ENCODE results near the gene MRAS. TPM values are rescaled to one million over a fixed set of nuclear protein-coding genes. Genes with fewer than 3 reads are reported as not detected.

Gene MRAS
- total and polyA plus RNA-seq, 11 donors = 112 to 413 (median 252) TPM

DNA sequence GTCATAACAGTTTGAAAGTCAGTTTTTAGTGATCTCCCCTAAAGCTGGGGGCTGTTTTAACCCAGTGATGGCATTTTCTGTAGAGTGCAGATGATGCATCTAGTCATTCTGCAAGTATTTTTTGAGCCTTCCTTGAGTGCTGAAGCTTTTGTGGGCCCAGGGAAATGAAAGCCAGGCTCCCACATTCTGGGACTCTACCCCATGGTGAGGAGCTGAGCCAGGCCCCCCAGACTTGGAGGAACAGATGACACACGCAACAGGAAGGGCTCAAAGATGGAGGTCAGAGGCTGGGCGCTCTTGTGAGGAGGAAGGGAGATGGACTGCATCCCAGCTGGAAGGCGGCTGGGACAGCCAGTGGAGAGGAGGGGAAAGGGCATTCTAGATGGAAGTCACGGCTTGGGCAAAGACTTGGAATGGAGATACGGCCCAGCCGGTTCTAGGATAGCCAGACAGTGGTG lies 40.8 kb downstream of the MRAS start:
- no peaks in the 10 kb centered on the region for H3K9me3 ChIP-seq
- ATAC-seq (peak in 3 of 4 donors; percentile 2 to 5 (median 4)), DNase-seq (no peak)
- WGBS, 4 donors = 59 to 84% (median 71%) methylated on average over 6 of the region's 6 CpGs
- no peaks in the 10 kb centered on the region for H3K27me3 ChIP-seq
- H3K4me1 ChIP-seq = peaks cover 0 to 71% (median 28%) of the 10 kb centered on the region in 12 donors
- no peak overlapping the region for H3K4me3 ChIP-seq
- peaks cover 0 to 11% (median 0%) of the 10 kb centered on the region in 9 donors for H3K36me3 ChIP-seq
- peak overlapping the region; percentile 18 to 96 (median 80) for H3K27ac ChIP-seq
- intact Hi-C loops (cut with DNase I) = no loop called here
- TF ChIP-seq POLR2A (IDR thresholded peaks at IDR 0.05) = no peak

DNA sequence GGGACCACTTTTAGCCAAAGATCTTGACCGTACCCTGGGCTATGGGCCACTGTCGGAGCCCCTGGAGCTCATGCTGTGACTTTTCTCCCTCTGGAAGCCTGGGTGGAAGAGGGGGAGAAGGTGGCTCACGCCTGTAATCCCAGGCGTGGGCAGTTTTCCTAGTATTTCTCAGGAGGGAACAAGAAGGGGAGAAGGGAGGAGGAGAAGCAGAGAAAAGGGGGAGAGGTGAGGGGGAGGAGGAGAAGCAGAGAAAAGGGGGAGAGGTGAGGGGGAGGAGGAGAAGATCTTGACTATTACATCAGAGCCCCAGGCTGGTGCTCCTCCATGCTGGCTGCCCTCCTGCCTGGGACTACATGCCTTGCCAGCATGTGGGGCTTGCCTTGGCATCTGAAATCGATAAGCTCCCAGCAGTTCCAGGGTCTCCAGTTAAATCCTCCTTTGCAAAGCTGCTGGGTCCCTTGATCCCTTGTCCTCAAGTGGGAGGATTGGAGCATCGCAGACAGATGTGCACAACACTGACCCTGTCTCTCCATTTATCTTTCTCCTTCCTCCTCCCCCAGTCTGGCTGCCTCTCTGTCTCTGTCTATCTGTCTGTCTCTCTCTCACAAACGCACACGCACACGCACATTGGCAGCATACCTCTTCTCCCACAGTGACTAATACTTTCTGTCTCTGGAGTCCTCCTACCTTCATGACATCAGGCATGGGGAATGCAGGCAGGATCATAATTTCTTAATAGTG lies 41.6 kb downstream of the MRAS start:
- intact Hi-C loops (cut with DNase I) = no loop called here
- H3K27ac ChIP-seq = peak overlapping the region; percentile 18 to 96 (median 80)
- DNase-seq (peak in 3 of 5 donors; percentile 45 to 81 (median 58)), ATAC-seq (peak; percentile 79 to 93 (median 90))
- 34 to 48% (median 37%) methylated on average over 9 of the region's 9 CpGs for WGBS, 4 donors
- H3K36me3 ChIP-seq = peaks cover 0 to 13% (median 0%) of the 10 kb centered on the region in 9 donors
- TF ChIP-seq POLR2A (IDR thresholded peaks at IDR 0.05) = peak in 1 of 2 donors; percentile 34
- TF ChIP-seq, protein P1, sequence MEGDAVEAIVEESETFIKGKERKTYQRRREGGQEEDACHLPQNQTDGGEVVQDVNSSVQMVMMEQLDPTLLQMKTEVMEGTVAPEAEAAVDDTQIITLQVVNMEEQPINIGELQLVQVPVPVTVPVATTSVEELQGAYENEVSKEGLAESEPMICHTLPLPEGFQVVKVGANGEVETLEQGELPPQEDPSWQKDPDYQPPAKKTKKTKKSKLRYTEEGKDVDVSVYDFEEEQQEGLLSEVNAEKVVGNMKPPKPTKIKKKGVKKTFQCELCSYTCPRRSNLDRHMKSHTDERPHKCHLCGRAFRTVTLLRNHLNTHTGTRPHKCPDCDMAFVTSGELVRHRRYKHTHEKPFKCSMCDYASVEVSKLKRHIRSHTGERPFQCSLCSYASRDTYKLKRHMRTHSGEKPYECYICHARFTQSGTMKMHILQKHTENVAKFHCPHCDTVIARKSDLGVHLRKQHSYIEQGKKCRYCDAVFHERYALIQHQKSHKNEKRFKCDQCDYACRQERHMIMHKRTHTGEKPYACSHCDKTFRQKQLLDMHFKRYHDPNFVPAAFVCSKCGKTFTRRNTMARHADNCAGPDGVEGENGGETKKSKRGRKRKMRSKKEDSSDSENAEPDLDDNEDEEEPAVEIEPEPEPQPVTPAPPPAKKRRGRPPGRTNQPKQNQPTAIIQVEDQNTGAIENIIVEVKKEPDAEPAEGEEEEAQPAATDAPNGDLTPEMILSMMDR (IDR thresholded peaks at IDR 0.05) = no peak
- H3K4me1 ChIP-seq = peaks cover 0 to 69% (median 28%) of the 10 kb centered on the region in 12 donors
- no peaks in the 10 kb centered on the region for H3K27me3 ChIP-seq
- no peaks in the 10 kb centered on the region for H3K9me3 ChIP-seq
- no peak overlapping the region for H3K4me3 ChIP-seq

DNA sequence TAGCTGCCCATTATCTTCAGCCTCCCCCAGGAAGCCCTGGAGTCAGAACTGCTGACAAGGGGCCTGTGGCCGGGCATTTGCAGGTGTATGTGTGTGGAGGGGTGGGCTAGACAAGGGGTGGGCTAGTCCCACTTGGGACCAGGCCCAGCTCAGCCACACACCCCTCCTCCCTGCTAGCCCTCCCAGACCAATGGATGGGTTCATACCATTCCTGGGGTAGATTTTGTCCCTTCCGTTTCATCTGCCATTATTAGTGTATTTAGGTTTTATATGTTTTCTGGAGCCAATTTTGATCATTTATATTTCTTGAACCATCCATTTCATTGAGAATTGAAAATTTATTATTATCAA lies 42.2 kb downstream of the MRAS start:
- WGBS, 4 donors = 46 to 64% (median 55%) methylated on average over 2 of the region's 2 CpGs
- Histone ChIP-seq H3K27me3 (no peaks in the 10 kb centered on the region), H3K36me3 (peaks cover 0 to 13% (median 0%) of the 10 kb centered on the region in 9 donors), H3K27ac (peak overlapping the region in 11 of 12 donors; percentile 55 to 96 (median 80)), H3K9me3 (no peaks in the 10 kb centered on the region), H3K4me3 (no peak overlapping the region), H3K4me1 (peaks cover 0 to 73% (median 33%) of the 10 kb centered on the region in 12 donors)
- intact Hi-C loops (cut with DNase I) = no loop called here
- DNase-seq (no peak), ATAC-seq (no peak)
- TF ChIP-seq, protein P1 (IDR thresholded peaks at IDR 0.05) = no peak
- peak in 1 of 2 donors; percentile 8 for TF ChIP-seq POLR2A (IDR thresholded peaks at IDR 0.05)

DNA sequence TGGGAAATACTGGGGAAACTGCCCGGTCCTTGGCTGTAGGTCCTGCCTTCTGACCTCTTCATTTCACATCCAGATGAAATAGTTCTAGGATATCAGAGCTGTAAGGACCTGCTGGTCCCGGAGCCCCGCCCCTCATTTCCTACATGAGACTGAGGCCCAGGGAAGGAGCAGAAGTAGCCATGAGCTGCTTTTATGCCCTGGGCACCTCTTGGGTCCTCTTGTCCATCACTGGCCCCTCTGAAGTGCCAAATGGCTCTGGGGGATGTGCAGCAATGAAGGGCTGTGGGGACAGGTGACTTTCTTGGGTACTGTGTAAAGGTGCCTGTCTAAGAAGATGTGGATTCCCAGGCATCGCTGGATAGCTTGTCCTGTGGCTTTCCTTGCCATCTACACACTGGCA lies 45.8 kb downstream of the MRAS start:
- Histone ChIP-seq H3K36me3 (peaks cover 0 to 24% (median 14%) of the 10 kb centered on the region in 9 donors), H3K27me3 (no peaks in the 10 kb centered on the region), H3K4me3 (no peak overlapping the region), H3K27ac (peak overlapping the region in 9 of 12 donors; percentile 33 to 96 (median 76)), H3K4me1 (peaks cover 0 to 84% (median 35%) of the 10 kb centered on the region in 12 donors), H3K9me3 (no peaks in the 10 kb centered on the region)
- TF ChIP-seq, protein P1 (IDR thresholded peaks at IDR 0.05) = no peak
- ATAC-seq (no peak), DNase-seq (no peak)
- WGBS, 4 donors = 62 to 84% (median 82%) methylated on average over 4 of the region's 4 CpGs
- intact Hi-C loops (cut with DNase I) = no loop called here
